Naive thymus-derived CD8-positive, alpha-beta T cell (primary cell): Measurements from ENCODE around the gene MTERF4. TPM values are rescaled to one million over a fixed set of nuclear protein-coding genes. Genes with fewer than 3 reads are reported as not detected.

Experiments
- ATAC-seq, 2 donors: fragments of 150-1000 bp; cut with Tn5 transposase in 1 of 2; sonication (Bioruptor Pico), chemical (Tn5 transposase) in 1 of 2; 1 replicate in 1 of 2; 2 replicates in 1 of 2; pipeline ENCODE4 v1.10.0; 2021; ENCODE audit warnings: mild to moderate bottlenecking in 2 of 2, moderate library complexity in 2 of 2
- POLR2A ChIA-PET: fragments of 350-600 bp; sonication (Branson Sonifier 250); formaldehyde crosslinking; loops from one replicate; lab custom pipeline; 2021; ENCODE audit warnings: antibody characterized with exemption; lab: Charles Lee
- DNase-seq, 10 donors: peaks; one replicate each; pipeline versions ENCODE4 v3.0.0 to v3.0.0-alpha.2; 2020 to 2022
- H3K27ac Mint-ChIP-seq, 10 donors: one replicate each; pipeline ENCODE4 v1.8.0; 2020 to 2022; ENCODE audit warnings: mild to moderate bottlenecking in 10 of 10, mixed read lengths in 10 of 10, moderate library complexity in 4 of 10, inconsistent platforms in 1 of 10
- H3K27me3 Mint-ChIP-seq, 5 donors: one replicate each; pipeline ENCODE4 v1.8.0; 2021 to 2022; ENCODE audit warnings: mixed read lengths in 5 of 5
- H3K36me3 Mint-ChIP-seq, 3 donors: one replicate each; pipeline ENCODE4 v1.8.0; 2020 to 2022; ENCODE audit warnings: mixed read lengths in 3 of 3, mild to moderate bottlenecking in 2 of 3, inconsistent platforms in 1 of 3
- H3K4me1 Mint-ChIP-seq, 4 donors: one replicate each; pipeline ENCODE4 v1.8.0; 2021 to 2022; ENCODE audit warnings: mixed read lengths in 4 of 4
- H3K4me3 Mint-ChIP-seq, 10 donors: one replicate each; pipeline ENCODE4 v1.8.0; 2020 to 2022; ENCODE audit warnings: mild to moderate bottlenecking in 10 of 10, mixed read lengths in 10 of 10, moderate library complexity in 6 of 10, inconsistent platforms in 1 of 10
- H3K9me3 Mint-ChIP-seq, 9 donors: one replicate each; pipeline ENCODE4 v1.8.0; 2020 to 2022; ENCODE audit warnings: mixed read lengths in 9 of 9, mild to moderate bottlenecking in 3 of 9, inconsistent platforms in 1 of 9, moderate library complexity in 1 of 9
- polyA plus RNA-seq, 3 donors: library from polyadenylated mRNA; unstranded; fragments of 300-500 nt; fragmentation: Illumina TruSeq; gene quantifications; one replicate each; pipeline ENCODE4 v1.2.3, GENCODE V29; 2021
- total RNA-seq, 8 experiments: library from RNA in 2 of 8; stranded (reverse) in 2 of 8; gene quantifications; one replicate each; pipeline ENCODE4 v1.2.3 and lab custom pipeline; 2021 to 2026

MTERF4 gene, protein sequence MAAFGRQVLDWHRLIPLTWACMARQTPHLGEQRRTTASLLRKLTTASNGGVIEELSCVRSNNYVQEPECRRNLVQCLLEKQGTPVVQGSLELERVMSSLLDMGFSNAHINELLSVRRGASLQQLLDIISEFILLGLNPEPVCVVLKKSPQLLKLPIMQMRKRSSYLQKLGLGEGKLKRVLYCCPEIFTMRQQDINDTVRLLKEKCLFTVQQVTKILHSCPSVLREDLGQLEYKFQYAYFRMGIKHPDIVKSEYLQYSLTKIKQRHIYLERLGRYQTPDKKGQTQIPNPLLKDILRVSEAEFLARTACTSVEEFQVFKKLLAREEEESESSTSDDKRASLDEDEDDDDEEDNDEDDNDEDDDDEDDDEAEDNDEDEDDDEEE
- total RNA-seq (100 to 1,000 TPM; 265 to 270 TPM), polyA plus RNA-seq (10 to 100 TPM; 46.4 to 82.1 (median 57.8) TPM), total RNA-seq (lab: John Stamatoyannopoulos, UW) (51.6 to 286 (median 123) reads per million in 6 experiments)

DNA sequence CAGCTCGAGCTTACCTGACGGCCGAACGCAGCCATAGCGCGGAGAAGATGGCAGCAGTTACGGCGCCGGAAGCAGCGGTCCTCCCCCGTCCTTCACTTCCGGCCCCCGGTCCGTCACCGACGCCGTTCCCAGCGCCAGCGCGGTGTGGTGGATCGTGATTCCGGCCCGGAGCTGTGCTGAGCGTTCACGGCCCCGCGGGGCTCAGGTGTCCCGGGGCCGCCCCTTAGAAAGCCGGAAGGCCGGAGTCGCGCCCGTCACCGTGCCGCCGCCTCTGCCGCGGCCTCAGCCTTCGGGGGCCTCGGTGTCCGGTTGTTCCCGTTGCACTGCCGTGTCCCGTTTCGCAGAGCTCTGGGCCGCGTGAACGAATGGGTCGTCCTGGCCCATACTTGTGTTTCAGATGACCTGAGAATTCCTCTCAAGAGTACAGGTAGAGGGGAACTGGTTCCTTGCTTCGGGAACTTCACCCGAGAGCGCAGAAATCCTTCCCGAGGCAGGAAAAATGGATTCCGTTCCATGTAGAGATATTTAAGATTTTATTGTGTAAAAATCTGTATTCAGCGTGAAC is at the start of gene MTERF4:
MTERF4 (minus strand) TSS at position 49 of the 565 bp plus-strand sequence; CDS start at position 35, 14 bp downstream.
- Mint-ChIP-seq H3K27me3 (no peaks in the 10 kb centered on the region), H3K27ac (peak within 1 kb of the TSS; percentile 92 to 99 (median 98)), H3K9me3 (no peaks in the 10 kb centered on the region), H3K4me1 (peaks cover 20 to 75% (median 69%) of the 10 kb centered on the region in 4 donors), H3K4me3 (peak within 1 kb of the TSS; percentile 94 to 99 (median 97)), H3K36me3 (peaks cover 5 to 55% (median 20%) of the 10 kb centered on the region in 3 donors)
- POLR2A ChIA-PET, result interaction anchor here (0.8 to 17.2 kb wide), 17 partner anchors 10 to 537 kb away, joined by 3 to 473 read pairs (median 4); partner anchors contain the start of genes HDLBP, PASK, PPP1R7 and SEPTIN2
- DNase-seq (peak; percentile 79 to 90 (median 85)), ATAC-seq (peak; percentile 91 to 94)

DNA sequence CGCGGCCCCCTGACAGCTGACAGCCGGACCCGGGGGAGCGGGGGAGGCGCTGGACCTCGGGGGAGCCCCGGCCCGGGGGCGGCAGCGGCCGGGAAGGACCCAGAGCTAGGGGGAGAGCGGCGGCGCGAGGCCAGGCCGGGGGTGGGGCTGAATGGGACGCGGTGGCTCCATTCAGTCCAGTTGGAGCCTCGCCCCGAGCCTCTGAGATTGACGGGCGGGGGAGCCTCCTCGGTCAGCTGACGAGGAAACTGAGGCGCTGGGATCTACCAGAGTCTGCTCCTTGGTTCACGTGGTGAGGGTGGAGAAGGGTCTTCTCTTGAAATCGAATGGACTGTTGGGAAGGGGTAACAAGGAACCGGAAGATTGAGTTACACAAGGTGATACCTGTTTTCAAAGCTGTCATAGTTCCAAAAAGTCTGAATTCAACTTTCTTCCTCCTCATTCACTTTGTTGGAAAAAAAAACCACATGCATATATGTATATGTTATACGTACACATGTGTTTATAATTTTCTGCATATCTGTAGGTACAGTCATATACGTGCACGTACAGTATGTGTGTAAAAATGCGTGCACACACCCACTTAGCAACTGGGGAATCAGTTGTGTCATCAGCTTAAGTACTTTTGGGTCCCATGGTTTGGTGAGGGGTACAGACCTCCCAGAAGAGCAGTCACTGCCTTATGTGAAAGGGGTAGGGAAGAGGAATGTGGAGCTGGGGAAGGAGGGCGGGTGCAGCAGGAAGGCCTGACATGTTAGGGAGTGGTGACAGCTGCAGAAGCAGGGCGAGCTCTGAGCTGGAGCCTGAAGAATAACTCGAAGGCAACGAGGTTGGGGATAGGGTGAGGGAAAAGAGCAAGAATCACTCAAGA is 48.8 kb upstream of the MTERF4 start:
- ATAC-seq (no peak), DNase-seq (peak in 1 of 10 donors; percentile 1)
- POLR2A ChIA-PET, result interaction anchor here (0.7 to 6.3 kb wide), 10 partner anchors 41 to 236 kb away, joined by 3 to 135 read pairs (median 12); partner anchors contain the start of gene MTERF4
- H3K9me3 Mint-ChIP-seq, result no peaks in the 10 kb centered on the region
- H3K36me3 Mint-ChIP-seq, result peaks cover 0 to 18% (median 0%) of the 10 kb centered on the region in 3 donors
- no peaks in the 10 kb centered on the region for H3K27me3 Mint-ChIP-seq
- peaks cover 23 to 42% (median 35%) of the 10 kb centered on the region in 4 donors for H3K4me1 Mint-ChIP-seq
- peak overlapping the region; percentile 94 to 100 (median 98) for H3K4me3 Mint-ChIP-seq
- peak overlapping the region; percentile 87 to 99 (median 96) for H3K27ac Mint-ChIP-seq

DNA sequence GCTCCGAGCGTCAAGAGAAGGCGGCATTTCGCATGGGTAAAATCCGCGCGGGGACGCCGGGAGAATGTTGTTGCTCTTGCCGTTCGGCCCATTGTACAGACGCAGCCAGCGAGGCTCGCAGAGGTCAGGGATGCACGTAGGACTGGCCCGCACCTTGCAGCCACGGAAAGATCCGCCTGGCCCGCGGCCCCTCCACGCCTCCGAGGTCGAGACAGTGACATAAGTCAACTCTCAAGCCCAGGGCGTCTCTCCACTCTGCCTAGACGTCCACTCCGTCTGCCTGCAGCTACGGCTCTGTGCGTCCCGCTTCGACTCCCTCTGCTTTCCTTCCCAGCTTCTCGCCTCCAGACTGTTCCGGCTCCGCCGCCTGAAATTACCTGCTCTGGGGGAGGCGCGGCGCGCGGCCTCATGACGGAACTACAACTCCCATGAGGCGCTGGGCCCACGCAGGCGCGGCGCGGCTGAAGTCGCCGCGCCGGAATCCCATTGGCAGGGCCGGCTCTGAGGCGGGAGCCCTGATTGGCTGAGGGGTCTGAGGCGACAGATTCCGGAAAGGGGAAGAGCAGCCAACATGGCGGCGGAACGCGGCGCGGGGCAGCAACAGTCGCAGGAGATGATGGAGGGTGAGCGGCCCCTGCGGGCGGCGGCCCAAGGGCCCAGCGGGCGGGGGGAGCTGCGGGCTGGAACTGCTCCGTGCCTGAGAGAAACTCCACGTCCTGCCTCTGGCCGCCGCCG is 48.0 kb upstream of the MTERF4 start, which contains the start of gene PPP1R7:
PPP1R7 (plus strand) TSS at position 543 of the 735 bp plus-strand sequence; CDS start at position 572, 29 bp downstream.
- Mint-ChIP-seq H3K27me3 (no peaks in the 10 kb centered on the region), H3K4me3 (peak within 1 kb of the TSS; percentile 94 to 100 (median 98)), H3K27ac (peak within 1 kb of the TSS; percentile 89 to 99 (median 96)), H3K36me3 (peaks cover 0 to 17% (median 0%) of the 10 kb centered on the region in 3 donors), H3K4me1 (peaks cover 23 to 42% (median 35%) of the 10 kb centered on the region in 4 donors), H3K9me3 (no peaks in the 10 kb centered on the region)
- POLR2A ChIA-PET, result interaction anchor here (0.6 to 6.3 kb wide), 19 partner anchors 25 to 236 kb away, joined by 3 to 135 read pairs (median 6); partner anchors contain the start of genes HDLBP, MTERF4 and SEPTIN2
- DNase-seq (peak; percentile 86 to 97 (median 94)), ATAC-seq (peak; percentile 80 to 83)

DNA sequence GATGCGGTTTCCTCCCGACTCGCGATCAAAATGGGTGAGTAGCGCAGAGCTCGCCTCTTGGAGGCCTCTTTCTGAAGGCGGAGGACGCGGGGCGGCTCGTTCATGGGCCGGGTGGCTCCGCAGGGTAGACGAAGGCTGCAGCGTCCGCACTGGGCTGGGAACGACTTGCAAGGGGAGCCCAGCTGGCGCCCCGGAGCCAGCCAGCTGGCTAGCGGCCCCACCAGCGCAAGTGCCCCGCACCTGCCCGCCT is 47.5 kb upstream of the MTERF4 start:
- no peak for DNase-seq
- peaks cover 0 to 12% (median 0%) of the 10 kb centered on the region in 3 donors for H3K36me3 Mint-ChIP-seq
- peak overlapping the region; percentile 94 to 100 (median 98) for H3K4me3 Mint-ChIP-seq
- no peak for ATAC-seq
- peaks cover 23 to 42% (median 35%) of the 10 kb centered on the region in 4 donors for H3K4me1 Mint-ChIP-seq
- H3K27ac Mint-ChIP-seq, result peak overlapping the region; percentile 78 to 99 (median 96)
- POLR2A ChIA-PET, result interaction anchor here (0.6 to 6.3 kb wide), 17 partner anchors 16 to 235 kb away, joined by 3 to 135 read pairs (median 7); partner anchors contain the start of genes HDLBP, MTERF4 and SEPTIN2
- H3K27me3 Mint-ChIP-seq, result no peaks in the 10 kb centered on the region
- H3K9me3 Mint-ChIP-seq, result no peaks in the 10 kb centered on the region

DNA sequence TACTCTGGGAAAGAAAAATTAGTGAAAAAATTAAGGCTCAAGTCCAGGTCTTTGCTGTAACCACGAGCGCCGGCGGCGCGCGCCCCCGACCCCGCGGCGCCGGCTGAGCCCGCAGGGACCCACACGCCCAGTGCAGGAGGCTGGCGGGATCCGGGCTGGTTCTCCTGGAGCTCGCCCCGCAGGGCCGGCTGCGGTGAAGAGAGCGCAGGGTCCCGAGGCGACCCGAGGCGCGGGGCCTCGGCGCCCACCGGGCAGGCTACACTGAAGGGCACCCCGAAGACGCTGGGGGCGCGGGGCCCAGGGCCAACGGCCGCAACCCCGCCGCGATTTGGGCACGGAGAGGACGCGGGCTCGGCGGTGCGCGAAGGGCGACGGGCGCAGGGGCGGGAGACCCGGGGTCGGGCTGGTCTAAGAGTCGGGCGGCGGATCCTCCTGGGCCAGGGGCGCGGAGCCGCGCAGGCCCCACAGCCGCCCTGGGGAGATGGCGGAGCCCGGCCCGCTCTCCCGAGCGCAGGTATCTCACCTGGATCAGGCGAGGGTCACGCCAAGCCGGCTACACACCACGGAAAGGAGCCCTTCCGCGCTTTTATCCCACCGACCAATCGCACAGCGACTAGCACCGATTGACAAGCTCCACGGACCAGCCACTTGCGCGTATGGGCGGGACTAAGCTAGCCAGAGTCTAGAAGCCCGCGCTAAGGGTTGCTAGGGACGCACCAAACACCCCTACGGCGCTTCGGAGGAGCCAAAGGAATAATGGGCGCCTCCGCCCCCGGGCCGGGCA is 47.0 kb upstream of the MTERF4 start, which contains the start of gene PASK:
PASK (minus strand) TSS at position 582 of the 784 bp plus-strand sequence. CDS start 6,440 bp downstream, outside the sequence.
- no peaks in the 10 kb centered on the region for H3K27me3 Mint-ChIP-seq
- H3K4me1 Mint-ChIP-seq, result peaks cover 25 to 44% (median 35%) of the 10 kb centered on the region in 4 donors
- H3K36me3 Mint-ChIP-seq, result peaks cover 0 to 7% (median 0%) of the 10 kb centered on the region in 3 donors
- POLR2A ChIA-PET, result interaction anchor here (0.6 to 6.3 kb wide), 17 partner anchors 16 to 235 kb away, joined by 3 to 135 read pairs (median 7); partner anchors contain the start of genes HDLBP, MTERF4 and SEPTIN2
- ATAC-seq (peak; percentile 80 to 82), DNase-seq (peak; percentile 78 to 97 (median 92))
- peak within 1 kb of the TSS; percentile 89 to 99 (median 96) for H3K27ac Mint-ChIP-seq
- H3K4me3 Mint-ChIP-seq, result peak within 1 kb of the TSS; percentile 95 to 100 (median 98)
- H3K9me3 Mint-ChIP-seq, result no peaks in the 10 kb centered on the region

DNA sequence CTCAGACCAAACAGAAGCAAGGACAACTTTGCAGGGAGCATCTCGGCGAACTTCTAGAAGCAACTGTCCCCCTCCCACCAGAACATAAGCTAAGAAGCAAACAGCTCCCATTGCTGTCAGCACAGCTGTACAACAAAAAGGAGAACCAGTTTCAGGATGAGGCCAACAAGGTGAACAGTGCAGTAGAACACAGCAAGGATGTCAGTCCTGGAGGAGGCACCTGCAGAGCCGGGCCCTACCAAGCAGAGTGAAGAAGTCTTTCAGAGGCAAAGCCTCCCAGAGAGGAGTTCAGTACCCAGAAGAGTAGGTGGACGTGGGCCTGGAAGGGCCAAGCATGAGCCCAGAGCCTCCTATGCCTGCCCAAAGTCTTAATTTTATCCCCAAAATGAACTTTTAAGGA is 46.2 kb upstream of the MTERF4 start:
- no peaks in the 10 kb centered on the region for H3K27me3 Mint-ChIP-seq
- peak overlapping the region; percentile 90 to 100 (median 96) for H3K4me3 Mint-ChIP-seq
- peak overlapping the region in 9 of 10 donors; percentile 76 to 94 (median 90) for H3K27ac Mint-ChIP-seq
- POLR2A ChIA-PET, result interaction anchor here (1.0 to 6.3 kb wide), 9 partner anchors 11 to 167 kb away, joined by 3 to 135 read pairs (median 8); partner anchors contain the start of genes HDLBP, MTERF4 and SEPTIN2
- no peak for ATAC-seq
- no peaks in the 10 kb centered on the region for H3K9me3 Mint-ChIP-seq
- DNase-seq, result no peak
- H3K4me1 Mint-ChIP-seq, result peaks cover 28 to 43% (median 34%) of the 10 kb centered on the region in 4 donors
- H3K36me3 Mint-ChIP-seq, result peaks cover 0 to 4% (median 0%) of the 10 kb centered on the region in 3 donors

DNA sequence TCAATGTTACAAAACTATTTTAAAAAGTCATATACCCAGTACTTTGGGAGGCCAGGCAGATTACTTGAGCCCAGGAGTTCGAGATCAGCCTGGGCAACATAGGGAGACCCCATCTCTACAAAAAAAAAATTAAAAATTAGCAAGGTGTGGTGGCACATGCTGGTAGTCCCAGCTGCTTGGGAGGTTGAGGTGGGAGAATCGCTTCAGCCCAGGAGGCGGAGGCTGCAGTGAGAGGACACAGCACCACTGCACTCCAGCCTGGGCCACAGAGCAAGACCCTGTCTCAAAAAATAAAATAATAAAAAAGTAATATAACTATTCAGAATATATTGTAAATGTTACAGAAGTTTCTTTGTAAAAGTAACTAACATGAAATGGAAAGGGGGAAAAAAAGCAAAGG is 45.2 kb upstream of the MTERF4 start:
- H3K4me1 Mint-ChIP-seq, result peaks cover 28 to 41% (median 34%) of the 10 kb centered on the region in 4 donors
- H3K4me3 Mint-ChIP-seq, result peak overlapping the region in 6 of 10 donors; percentile 12 to 100 (median 92)
- H3K27me3 Mint-ChIP-seq, result no peaks in the 10 kb centered on the region
- DNase-seq (no peak), ATAC-seq (no peak)
- H3K36me3 Mint-ChIP-seq, result peaks cover 0 to 7% (median under 1%) of the 10 kb centered on the region in 3 donors
- POLR2A ChIA-PET, result no interaction called here
- H3K9me3 Mint-ChIP-seq, result no peaks in the 10 kb centered on the region
- H3K27ac Mint-ChIP-seq, result peak overlapping the region in 1 of 10 donors; percentile 24

DNA sequence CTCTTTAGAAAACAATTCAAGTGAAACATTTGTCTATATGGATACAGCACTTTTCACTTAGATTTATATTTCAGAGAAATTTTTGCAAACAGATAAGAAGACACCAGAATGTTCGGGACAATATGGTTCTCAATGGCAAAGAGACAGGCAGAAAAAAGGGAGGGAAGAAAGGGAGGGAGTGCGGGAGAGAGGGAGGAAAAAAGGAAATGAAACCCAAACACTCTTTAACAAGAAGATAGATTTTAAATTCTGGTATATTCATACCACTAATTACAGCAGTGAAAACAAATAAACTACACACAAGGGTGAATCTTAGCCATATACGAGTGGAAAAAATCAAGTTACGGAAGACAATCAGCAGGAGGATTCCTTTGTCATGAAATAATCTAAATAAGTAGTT is 44.2 kb upstream of the MTERF4 start:
- no peak overlapping the region for H3K27ac Mint-ChIP-seq
- peak overlapping the region in 2 of 10 donors; percentile 6 to 15 for H3K4me3 Mint-ChIP-seq
- ATAC-seq, result no peak
- no peaks in the 10 kb centered on the region for H3K9me3 Mint-ChIP-seq
- POLR2A ChIA-PET, result no interaction called here
- peaks cover 0 to 16% (median 7%) of the 10 kb centered on the region in 3 donors for H3K36me3 Mint-ChIP-seq
- H3K27me3 Mint-ChIP-seq, result no peaks in the 10 kb centered on the region
- peaks cover 22 to 36% (median 31%) of the 10 kb centered on the region in 4 donors for H3K4me1 Mint-ChIP-seq
- DNase-seq, result no peak

DNA sequence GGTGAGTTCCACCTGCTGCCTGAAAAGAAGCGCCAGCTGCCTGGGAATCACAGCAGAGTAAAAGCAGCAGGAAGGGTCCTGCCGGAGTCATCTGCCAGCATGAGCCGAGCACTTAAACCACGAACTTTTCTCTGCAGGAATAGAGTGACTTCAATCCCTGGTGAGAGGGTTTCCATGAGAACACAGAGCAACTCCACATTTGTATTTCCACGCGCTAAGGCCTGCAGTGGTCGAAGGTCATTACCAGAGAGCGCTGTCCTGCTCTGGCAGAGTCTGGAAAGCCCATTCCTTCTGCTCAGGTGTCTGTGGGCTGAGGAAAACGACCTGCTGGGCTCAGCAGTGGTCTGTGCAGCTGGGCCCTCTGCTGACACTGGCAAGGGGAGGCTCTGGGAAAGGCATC is 40.5 kb upstream of the MTERF4 start:
- Mint-ChIP-seq H3K27me3 (no peaks in the 10 kb centered on the region), H3K4me1 (peaks cover 2 to 18% (median 12%) of the 10 kb centered on the region in 4 donors), H3K4me3 (no peak overlapping the region), H3K9me3 (no peaks in the 10 kb centered on the region), H3K27ac (peak overlapping the region in 1 of 10 donors; percentile 24), H3K36me3 (peaks cover 0 to 42% (median 9%) of the 10 kb centered on the region in 3 donors)
- DNase-seq (no peak), ATAC-seq (no peak)
- POLR2A ChIA-PET, result interaction anchor here (1.8 kb wide), 1 partner anchor 18 kb away, joined by 4 read pairs; no protein-coding TSS in a partner anchor

DNA sequence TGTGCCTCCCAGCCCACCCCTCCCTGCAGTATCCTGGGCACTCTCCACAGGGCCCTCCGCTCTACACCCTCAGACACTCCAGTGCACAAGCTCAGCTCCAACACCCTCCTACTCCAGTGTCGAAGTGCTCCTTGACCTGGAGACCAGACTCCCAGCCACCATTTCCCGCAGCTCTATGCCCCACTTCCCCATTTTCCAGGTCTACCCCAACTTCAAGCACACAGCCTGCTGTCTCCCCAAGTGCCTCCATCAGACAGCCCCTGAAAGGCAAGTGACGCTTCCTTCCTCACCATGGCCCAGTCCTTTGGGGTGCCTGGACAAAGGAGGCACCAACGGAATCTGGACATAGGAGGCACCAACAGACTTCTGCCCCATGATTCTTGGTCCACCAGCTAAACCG is 40.0 kb upstream of the MTERF4 start:
- Mint-ChIP-seq H3K9me3 (no peaks in the 10 kb centered on the region), H3K27ac (peak overlapping the region in 4 of 10 donors; percentile 17 to 68 (median 45)), H3K4me3 (no peak overlapping the region), H3K36me3 (peaks cover 0 to 43% (median 9%) of the 10 kb centered on the region in 3 donors), H3K27me3 (no peaks in the 10 kb centered on the region), H3K4me1 (peaks cover 0 to 17% (median 12%) of the 10 kb centered on the region in 4 donors)
- DNase-seq (no peak), ATAC-seq (no peak)
- POLR2A ChIA-PET, result interaction anchor here (1.8 kb wide), 1 partner anchor 17 kb away, joined by 4 read pairs; no protein-coding TSS in a partner anchor
